ENCODE measurements around the gene CALU.

- no peak for TF ChIP-seq POLR2A (IDR thresholded peaks at IDR 0.05)
- TF ChIP-seq CTCF (IDR thresholded peaks at IDR 0.05) = no peak
- no peak for TF ChIP-seq POLR2AphosphoS5 (IDR thresholded peaks at IDR 0.05)
- no peak for TF ChIP-seq EP300 (IDR thresholded peaks at IDR 0.05; ENCODE audit: low read depth)
Observed at GRCh38 chr7:128703609-128704241, 35.4 kb upstream of the CALU start.
